ENCODE measurements around the gene TOB2.

Gene TOB2

DNA sequence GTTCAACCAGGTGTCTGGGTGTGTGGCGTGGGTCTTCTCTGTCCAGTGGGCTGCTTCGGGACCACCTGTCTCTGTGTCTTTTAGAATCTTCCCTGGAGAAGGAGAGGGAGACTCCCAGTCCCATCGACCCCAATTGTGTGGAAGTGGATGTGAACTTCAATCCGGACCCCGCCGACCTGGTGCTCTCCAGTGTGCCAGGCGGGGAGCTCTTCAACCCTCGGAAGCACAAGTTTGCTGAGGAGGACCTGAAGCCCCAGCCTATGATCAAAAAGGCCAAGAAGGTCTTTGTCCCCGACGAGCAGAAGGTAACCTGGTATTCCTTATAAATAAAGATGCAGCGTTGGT lies 52.6 kb downstream of the TOB2 start:
- no peak for DNase-seq (ENCODE audit: low read depth in 3 of 3, low spot score in 1 of 3)

DNA sequence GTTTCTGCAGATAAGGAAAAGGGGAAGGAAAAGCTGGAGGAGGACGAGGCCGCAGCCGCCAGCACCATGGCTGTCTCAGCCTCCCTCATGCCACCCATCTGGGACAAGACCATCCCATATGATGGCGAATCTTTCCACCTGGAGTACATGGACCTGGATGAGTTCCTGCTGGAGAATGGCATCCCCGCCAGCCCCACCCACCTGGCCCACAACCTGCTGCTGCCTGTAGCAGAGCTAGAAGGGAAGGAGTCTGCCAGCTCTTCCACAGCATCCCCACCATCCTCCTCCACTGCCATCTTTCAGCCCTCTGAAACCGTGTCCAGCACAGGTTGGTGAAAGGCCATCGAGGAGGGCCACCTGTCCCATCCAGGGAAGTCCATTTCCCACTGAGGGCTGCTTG lies 59.3 kb downstream of the TOB2 start:
- DNase-seq (ENCODE audit: low read depth in 3 of 3, low spot score in 1 of 3), result no peak

DNA sequence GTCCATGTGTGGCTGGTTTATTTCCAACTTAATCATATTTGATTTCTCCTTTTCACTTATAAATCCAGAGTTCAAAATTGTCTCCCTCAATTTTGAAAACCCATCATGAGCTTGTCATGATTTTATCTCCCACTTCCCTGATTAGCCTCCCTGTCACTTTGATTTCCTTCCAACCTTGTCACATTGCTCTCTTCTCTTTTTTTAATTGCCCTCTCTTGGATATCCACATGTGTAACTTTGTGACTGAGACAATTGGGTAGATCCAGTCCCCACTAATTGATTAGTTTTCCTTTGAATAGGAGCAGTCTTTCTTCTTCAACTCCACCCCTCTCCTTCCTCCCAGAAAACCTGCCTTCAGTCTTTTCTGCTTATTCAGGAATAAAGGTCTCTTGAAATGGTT lies 62.5 kb downstream of the TOB2 start:
- DNase-seq (ENCODE audit: low read depth in 3 of 3, low spot score in 1 of 3), result no peak
